Stimulated activated CD8-positive, alpha-beta memory T cell treated with anti-CD3 and anti-CD28 coated beads, Interleukin-4, amount 100 ng/mL, for 4 hours (primary cell): ENCODE measurements around the gene SLC4A3.

Experiments used
- DNase-seq, 2 donors: peaks; one replicate each; pipeline ENCODE4 v3.0.0-alpha.2; 2020; ENCODE audit warnings: low read depth in 2 of 2, low spot score in 1 of 2

The SLC4A3 gene

GRCh38 chr2:219613461-219614070, 13.9 kb upstream of the SLC4A3 start:
- no peak for DNase-seq

DNA sequence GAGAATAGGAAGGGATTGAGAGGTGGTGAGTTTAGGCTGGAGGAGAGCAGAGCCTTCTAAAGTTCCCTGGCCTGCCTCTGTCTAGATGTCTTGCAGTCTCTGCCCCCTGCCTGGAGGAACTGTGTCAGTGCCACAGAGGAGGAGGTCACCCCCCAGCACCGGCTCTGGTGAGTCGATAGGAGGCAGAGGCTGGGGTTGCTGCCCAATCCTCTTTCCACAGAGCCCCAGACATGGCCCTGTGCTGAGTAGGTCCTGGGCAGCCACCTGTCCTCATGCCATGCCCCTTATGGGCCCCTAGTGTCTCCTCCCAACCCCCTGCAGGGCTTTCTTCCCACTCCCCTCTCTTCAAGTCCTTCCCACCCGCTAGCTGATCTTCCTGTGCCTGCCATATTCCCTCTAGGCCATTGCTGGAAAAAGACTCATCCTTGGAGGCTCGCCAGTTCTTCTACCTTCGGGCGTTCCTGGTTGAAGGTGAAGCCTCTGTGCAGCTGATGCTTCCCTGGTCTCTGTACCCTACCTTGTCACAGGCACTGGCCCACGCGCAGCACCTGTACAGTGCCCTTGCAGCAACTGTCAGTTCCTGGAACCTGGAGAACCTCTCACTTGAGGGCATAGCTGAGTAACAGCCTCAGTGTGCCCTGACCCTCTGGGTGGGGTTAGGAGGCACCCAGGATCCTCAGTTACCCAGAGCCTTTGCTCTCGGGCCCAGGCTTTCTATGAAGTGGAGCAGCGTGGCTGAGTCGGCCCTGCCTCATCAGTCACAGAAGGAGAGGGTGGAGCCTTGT, 13.2 kb upstream of the SLC4A3 start:
- no peak for DNase-seq

- DNase-seq: no peak
Measured at GRCh38 chr2:219615036-219615435, 12.4 kb upstream of the SLC4A3 start.

DNA sequence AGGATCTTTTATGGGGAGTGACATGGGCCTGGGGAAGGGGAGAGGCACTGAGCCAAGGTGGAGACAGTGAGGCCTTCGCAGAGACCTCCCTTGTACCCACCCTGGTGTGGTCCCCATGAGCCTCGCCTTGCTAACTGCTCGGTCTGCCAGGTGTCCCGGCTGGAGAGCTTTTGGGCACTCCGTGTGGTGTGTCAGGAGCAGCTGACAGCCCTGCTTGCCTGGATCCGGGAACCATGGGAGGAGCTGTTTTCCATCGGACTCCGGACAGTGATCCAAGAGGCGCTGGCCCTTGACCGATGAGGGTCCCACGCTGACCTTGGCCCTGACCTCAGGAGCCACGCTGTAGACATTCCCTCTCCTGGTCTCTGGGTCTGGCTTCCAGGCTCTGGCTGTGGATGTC, 11.5 kb upstream of the SLC4A3 start:
- DNase-seq: no peak

DNA sequence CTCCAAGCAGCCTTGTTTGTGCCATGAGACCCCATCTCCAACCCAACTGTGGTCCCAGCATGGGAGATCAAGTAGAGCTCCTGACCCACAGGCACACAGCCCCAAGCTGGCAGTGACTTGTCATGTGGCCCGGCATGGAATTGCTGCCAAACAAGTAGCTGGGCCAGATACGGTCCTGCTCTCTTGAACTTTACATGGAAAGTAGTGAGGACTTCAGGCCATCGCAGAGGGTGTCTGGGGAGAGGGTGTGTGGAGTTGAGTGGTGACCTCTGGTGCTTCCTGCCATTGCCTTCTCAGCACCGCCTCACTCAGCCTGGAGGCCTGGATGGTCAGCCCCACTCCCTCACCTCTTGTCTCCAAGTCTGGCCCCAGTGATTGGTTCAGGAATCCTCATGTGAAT, 10.9 kb upstream of the SLC4A3 start:
- no peak for DNase-seq

- no peak for DNase-seq
Measured at GRCh38 chr2:219618733-219619122, 8.7 kb upstream of the SLC4A3 start.

GRCh38 chr2:219619235-219619634, 8.2 kb upstream of the SLC4A3 start:
- DNase-seq: no peak

DNA sequence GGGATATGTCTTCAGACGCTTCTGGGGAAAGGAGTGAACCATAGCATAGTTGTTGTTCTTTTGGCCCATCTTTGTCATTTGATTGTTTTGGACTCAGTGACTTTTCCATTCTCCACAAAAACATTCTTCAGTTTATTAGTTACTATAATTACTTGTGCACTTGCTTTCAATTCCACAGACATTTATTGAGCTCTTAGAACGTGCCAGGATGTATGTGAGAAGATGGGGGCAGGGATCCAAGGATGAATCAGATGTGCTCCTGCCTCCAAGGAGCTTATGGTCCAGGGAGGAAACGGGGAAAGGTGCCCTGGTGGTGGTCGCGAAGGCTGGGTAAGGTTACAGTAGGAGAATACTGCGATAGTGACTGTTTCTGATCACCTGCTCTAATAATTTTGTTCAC, 6.9 kb upstream of the SLC4A3 start:
- DNase-seq: no peak

GRCh38 chr2:219621935-219622334, 5.5 kb upstream of the SLC4A3 start:
- DNase-seq: no peak

GRCh38 chr2:219622472-219622871, 5.0 kb upstream of the SLC4A3 start:
- DNase-seq: no peak

DNA sequence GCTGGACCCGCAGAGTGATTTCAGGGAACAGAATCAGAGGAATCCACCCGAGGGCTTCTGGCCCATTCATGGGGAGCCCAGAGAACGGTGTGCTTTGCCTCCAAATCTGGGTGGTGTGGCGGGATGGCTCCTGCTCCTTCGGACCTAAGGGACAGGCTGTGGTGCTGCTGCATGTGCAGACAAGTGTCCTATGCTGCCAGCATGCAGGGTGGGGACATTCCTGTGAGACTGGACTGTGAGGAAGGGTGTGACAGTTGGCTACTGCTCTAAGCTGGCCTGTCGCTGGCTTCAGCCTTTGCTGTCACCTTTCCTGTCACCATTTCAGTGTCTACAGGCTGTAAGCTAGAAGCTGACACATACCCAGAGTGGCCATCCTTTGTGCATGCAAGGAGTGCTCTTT, 2.9 kb upstream of the SLC4A3 start:
- DNase-seq: no peak

GRCh38 chr2:219625179-219625578, 2.3 kb upstream of the SLC4A3 start:
- DNase-seq: no peak

DNA sequence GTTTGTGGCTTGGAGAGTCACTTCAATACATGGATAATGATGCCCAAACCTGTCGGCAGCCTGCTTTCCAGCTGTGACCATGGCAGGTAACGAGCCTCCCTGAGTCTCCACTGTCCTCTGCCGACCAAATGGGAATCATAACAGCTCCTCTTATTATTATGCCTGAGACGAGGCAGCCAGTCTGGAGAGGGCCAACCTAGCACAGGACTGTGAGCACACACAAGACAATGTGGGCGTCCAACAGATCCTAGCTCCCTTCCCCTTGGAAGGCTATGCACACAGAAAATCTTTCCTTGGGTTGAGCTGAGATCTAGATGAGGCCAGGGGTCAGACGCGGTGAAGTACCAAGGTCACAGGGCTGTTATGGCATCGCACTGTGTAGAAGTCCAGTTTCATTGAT, 890 bp upstream of the SLC4A3 start:
- DNase-seq: no peak

- no peak for DNase-seq
Measured at GRCh38 chr2:219628235-219628985, 980 bp downstream of the SLC4A3 start.

GRCh38 chr2:219628986-219629901, 1.8 kb downstream of the SLC4A3 start:
- DNase-seq: no peak

DNA sequence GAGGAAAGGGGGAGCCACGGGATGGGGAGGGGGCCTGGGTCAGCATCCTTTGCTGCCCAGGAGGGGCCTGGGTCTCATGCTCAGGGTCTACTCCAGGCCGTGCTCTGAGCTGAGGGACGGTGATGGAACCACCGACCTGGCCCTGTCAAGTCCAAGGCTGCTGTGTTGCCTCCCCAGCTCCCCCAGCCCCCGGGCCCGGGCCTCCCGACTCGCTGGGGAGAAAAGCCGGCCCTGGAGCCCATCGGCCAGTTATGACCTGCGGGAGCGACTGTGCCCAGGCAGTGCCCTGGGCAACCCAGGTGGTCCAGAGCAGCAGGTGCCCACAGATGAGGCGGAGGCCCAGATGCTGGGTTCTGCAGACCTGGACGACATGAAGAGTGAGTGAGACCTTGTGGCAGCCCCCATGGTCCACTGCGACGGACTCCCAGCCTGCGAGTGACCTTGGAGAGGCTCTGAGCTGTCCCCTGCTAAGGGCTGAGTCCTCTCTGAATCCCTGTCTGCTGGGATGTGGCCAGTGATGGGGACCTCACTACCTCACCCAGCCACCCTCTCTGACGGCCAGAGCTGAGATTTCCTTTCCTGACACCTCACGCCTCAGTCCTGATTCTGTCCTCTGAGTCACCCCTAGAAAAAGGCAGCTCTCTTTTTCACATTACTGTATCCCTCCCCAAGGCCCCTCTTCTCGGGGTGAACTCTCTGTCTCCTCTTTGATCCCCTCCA, 2.7 kb downstream of the SLC4A3 start:
- DNase-seq: no peak

DNA sequence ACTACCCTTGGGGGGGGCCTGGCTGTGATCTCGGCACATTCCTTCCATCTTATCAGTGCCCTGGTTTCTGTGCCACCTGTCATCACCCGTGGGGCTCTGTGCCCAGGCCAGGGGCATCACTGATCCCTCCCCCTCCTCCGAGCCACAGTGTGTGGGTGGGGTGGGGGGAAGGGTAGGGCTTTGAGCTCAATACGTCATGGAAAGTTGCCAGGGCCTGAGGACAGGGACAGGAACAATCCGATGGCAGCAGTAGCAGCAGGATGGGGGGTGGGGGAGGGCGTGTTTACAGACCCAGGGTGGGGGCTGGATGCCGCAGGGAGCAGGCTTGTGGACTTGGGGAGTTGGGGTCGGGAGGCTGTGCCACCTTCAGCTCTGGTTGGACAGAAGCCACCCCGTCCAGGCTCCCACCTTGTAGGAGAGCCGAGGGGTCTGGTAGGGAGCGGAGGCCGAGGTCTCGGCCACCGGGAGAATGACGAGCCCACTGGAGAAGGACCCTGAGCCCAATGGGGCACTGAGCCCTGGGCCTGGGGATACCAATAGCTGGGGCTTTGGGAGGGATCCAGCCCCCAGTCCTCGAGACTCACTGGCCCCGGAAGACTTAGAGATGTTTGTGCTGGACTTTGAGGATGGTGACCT, 3.5 kb downstream of the SLC4A3 start:
- no peak for DNase-seq

DNA sequence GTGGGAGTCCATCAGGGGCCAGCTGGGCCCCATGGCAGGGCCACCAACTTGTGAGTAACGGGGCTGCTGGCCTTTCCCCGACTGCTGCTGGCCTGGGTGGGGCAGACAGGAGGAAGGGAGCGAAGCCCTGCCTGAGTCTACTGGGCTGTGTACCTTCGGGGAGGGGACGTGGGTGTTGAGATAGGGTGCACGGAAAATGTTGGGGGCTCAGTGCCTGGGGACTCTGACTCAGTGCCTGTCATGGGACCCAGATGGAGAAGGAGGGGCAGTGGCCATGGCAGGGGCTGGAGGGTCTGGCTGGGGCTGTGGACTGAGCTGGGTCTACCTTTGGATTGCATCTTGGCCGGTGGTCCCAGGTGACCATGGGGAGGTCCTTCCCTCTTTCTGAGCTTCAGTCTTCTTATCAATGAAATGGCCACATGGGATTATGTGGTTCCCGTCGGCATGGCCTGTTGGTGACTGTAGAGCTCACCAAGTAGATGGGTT, 4.0 kb downstream of the SLC4A3 start:
- no peak for DNase-seq

- no peak for DNase-seq
Measured at GRCh38 chr2:219631904-219632759, 4.7 kb downstream of the SLC4A3 start.
